ENCODE data around the gene SRSF9. TPM values are rescaled to one million over a fixed set of nuclear protein-coding genes. Genes with fewer than 3 reads are reported as not detected.

Gene SRSF9
- polyA plus RNA-seq, 2 of the 4 experiments (the other 2 are of a cell fraction): 218 to 306 TPM

GRCh38 chr12:120496413-120497340, 27.1 kb upstream of the SRSF9 start:
- no peaks in the 10 kb centered on the region for H3K9me3 ChIP-seq
- H3K4me2 ChIP-seq: peak overlapping the region; percentile 82
- TF ChIP-seq CTCF (IDR thresholded peaks at IDR 0.05): peak; percentile 38; the same call in 2 of the 3 replicates
- TF ChIP-seq RAD21 (conservative IDR thresholded peaks at IDR 0.05 in 1 of 2, IDR thresholded peaks at IDR 0.05 in 1 of 2): peak in 1 of 2 experiments; percentile 19; a peak in 1 of 5 replicates
- TF ChIP-seq RARB (CRISPR knock-in tag; IDR thresholded peaks at IDR 0.05): no peak
- TF ChIP-seq PHF8 (IDR thresholded peaks at IDR 0.05; ENCODE audit: borderline replicate concordance, low read depth): peak; percentile 18
- ATAC-seq: peak; percentile 41 to 66
- POLR2A ChIA-PET: interaction anchor here (0.6 to 2.4 kb wide), 9 partner anchors 8 to 204 kb away, joined by 3 to 16 read pairs (median 3); partner anchors contain the start of genes COQ5 and RNU4-1
- CTCF ChIA-PET: interaction anchor here (0.7 to 3.4 kb wide), 10 partner anchors 9 to 58 kb away, joined by 3 to 12 read pairs (median 4); no protein-coding TSS in a partner anchor
- H3K4me1 ChIP-seq: peaks cover 20% of the 10 kb centered on the region
- DNase-seq (ENCODE audit: low read depth in 1 of 2, low spot score in 1 of 2): peak; percentile 44 to 45
- FAIRE-seq: no peak
- peak overlapping the region; percentile 96 to 98 for H3K27ac ChIP-seq
- WGBS (ENCODE audit: missing lambda C conversion rate): 1% methylated on average over 40 of the region's 47 CpGs
- peak overlapping the region; percentile 100 for H3K4me3 ChIP-seq

DNA sequence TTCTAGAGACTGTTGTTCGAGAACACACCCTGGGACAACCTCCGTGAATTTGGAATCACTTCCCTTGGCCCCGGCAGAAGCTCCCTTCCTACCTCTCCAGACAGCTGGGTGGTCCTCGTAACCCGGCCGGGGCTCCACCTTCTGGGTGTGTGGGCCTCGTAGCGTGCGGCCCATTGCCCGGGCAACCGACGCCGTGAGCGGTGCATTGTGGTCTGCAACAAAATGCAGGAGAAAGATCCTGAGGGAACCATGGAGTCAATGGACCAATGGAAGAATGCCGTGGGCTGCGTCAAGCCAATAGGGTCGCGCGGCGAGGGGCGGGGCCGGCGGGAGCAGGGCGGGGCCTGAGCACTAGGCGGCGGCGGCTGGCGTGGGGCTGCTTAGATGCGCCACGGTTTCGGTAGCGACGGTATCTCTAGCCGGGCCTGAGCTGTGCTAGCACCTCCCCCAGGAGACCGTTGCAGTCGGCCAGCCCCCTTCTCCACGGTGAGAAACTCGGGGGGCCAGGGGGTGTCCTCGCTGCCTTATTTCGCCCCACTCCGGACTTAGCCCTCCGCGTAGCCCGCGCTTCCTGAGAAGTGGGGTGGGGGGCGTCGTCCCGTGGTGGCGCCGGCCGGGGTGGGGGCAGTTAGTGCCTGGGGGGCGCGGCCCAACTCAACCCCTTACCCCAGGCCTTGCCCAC, 26.3 kb upstream of the SRSF9 start, which contains the start of gene DYNLL1:
Gene DYNLL1 (plus strand): TSS at position 383 of the 682 bp plus-strand sequence. CDS start 309 bp downstream, outside the sequence.
- TF ChIP-seq PHF8 (IDR thresholded peaks at IDR 0.05; ENCODE audit: borderline replicate concordance, low read depth): peak; percentile 76; the same call in 1 of the 2 replicates
- TF ChIP-seq PBX3 (IDR thresholded peaks at IDR 0.05): peak; percentile 36; the same call in 1 of the 2 replicates
- TF ChIP-seq POLR2A (IDR thresholded peaks at IDR 0.05; ENCODE audit: low read length): peak; percentile 99
- TF ChIP-seq, protein P1, sequence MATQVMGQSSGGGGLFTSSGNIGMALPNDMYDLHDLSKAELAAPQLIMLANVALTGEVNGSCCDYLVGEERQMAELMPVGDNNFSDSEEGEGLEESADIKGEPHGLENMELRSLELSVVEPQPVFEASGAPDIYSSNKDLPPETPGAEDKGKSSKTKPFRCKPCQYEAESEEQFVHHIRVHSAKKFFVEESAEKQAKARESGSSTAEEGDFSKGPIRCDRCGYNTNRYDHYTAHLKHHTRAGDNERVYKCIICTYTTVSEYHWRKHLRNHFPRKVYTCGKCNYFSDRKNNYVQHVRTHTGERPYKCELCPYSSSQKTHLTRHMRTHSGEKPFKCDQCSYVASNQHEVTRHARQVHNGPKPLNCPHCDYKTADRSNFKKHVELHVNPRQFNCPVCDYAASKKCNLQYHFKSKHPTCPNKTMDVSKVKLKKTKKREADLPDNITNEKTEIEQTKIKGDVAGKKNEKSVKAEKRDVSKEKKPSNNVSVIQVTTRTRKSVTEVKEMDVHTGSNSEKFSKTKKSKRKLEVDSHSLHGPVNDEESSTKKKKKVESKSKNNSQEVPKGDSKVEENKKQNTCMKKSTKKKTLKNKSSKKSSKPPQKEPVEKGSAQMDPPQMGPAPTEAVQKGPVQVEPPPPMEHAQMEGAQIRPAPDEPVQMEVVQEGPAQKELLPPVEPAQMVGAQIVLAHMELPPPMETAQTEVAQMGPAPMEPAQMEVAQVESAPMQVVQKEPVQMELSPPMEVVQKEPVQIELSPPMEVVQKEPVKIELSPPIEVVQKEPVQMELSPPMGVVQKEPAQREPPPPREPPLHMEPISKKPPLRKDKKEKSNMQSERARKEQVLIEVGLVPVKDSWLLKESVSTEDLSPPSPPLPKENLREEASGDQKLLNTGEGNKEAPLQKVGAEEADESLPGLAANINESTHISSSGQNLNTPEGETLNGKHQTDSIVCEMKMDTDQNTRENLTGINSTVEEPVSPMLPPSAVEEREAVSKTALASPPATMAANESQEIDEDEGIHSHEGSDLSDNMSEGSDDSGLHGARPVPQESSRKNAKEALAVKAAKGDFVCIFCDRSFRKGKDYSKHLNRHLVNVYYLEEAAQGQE (IDR thresholded peaks at IDR 0.05): peak; percentile 41
- no peak for TF ChIP-seq NR3C1 (IDR thresholded peaks at IDR 0.05)
- no peak for TF ChIP-seq MAFK (IDR thresholded peaks at IDR 0.05; ENCODE audit: partially characterized antibody)
- TF ChIP-seq, protein P2, sequence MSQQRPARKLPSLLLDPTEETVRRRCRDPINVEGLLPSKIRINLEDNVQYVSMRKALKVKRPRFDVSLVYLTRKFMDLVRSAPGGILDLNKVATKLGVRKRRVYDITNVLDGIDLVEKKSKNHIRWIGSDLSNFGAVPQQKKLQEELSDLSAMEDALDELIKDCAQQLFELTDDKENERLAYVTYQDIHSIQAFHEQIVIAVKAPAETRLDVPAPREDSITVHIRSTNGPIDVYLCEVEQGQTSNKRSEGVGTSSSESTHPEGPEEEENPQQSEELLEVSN (IDR thresholded peaks at IDR 0.05; ENCODE audit: borderline replicate concordance, low read depth): peak; percentile 15
- TF ChIP-seq EP300 (IDR thresholded peaks at IDR 0.05): no peak
- no peak for TF ChIP-seq CHD2 (IDR thresholded peaks at IDR 0.05; ENCODE audit: low read length, partially characterized antibody)
- no peak for TF ChIP-seq HDAC2 (IDR thresholded peaks at IDR 0.05)
- TF ChIP-seq BCL3 (IDR thresholded peaks at IDR 0.05): peak; percentile 97
- no peak for TF ChIP-seq POLR2AphosphoS2 (conservative IDR thresholded peaks at IDR 0.05; ENCODE audit: low read length)
- no peak for TF ChIP-seq SREBF2 (IDR thresholded peaks at IDR 0.05)
- 0 out of 2 replicates have a peak, but pooled peaks have one; percentile 24 for TF ChIP-seq KDM5A (IDR thresholded peaks at IDR 0.05)
- no peak for TF ChIP-seq CEBPB (IDR thresholded peaks at IDR 0.05)
- no peak for TF ChIP-seq JUNB (IDR thresholded peaks at IDR 0.05)
- no peak for TF ChIP-seq KDM1A (IDR thresholded peaks at IDR 0.05; ENCODE audit: low read depth)
- no peak for TF ChIP-seq EHF (CRISPR knock-in tag; IDR thresholded peaks at IDR 0.05)
- TF ChIP-seq RFX5 (IDR thresholded peaks at IDR 0.05): no peak
- TF ChIP-seq TFCP2L1 (CRISPR knock-in tag; IDR thresholded peaks at IDR 0.05): 0 out of 2 replicates have a peak, but pooled peaks have one; percentile 61
- peak; percentile 88 to 98 for TF ChIP-seq JUN (IDR thresholded peaks at IDR 0.05)
- peak; percentile 86 for TF ChIP-seq MAX (IDR thresholded peaks at IDR 0.05)
- H3K27ac ChIP-seq: peak within 1 kb of the TSS; percentile 96 to 98
- H3K4me1 ChIP-seq: peaks cover 20% of the 10 kb centered on the region
- H3K4me3 ChIP-seq: peak within 1 kb of the TSS; percentile 100
- ChIA-PET POLR2A (interaction anchor here (0.6 to 2.4 kb wide), 4 partner anchors 9 to 33 kb away, joined by 3 to 16 read pairs (median 4); partner anchors contain the start of gene COQ5), CTCF (interaction anchor here (0.7 to 3.4 kb wide), 12 partner anchors 10 to 57 kb away, joined by 3 to 12 read pairs (median 4); partner anchors contain the start of gene SRSF9)
- peak; percentile 98 to 99 for DNase-seq (ENCODE audit: low read depth in 1 of 2, low spot score in 1 of 2)
- 2% methylated on average over 23 of the region's 53 CpGs for WGBS (ENCODE audit: missing lambda C conversion rate)
- peak within 1 kb of the TSS; percentile 87 for H3K4me2 ChIP-seq
- no peaks in the 10 kb centered on the region for H3K9me3 ChIP-seq
- ATAC-seq: peak; percentile 96 to 97
- FAIRE-seq: no peak
